Ovary (tissue), 3 donors: ENCODE data around the gene IL10.

Source experiments
- CTCF ChIP-seq, 3 donors: fragments of 450-650 bp in 2 of 3; fragments of 200-600 bp in 1 of 3; IDR thresholded peaks; one replicate each; pipeline versions ENCODE4 v1.5.1 to v1.8.0; 2016 to 2022; ENCODE audit warnings: antibody characterized with exemption in 3 of 3, mild to moderate bottlenecking in 1 of 3
- EP300 ChIP-seq: sonication (generic); formaldehyde crosslinking; IDR thresholded peaks from one replicate; pipeline ENCODE4 v1.6.1; 2017; ENCODE audit warnings: antibody characterized with exemption
- donor health status: DM: no; HTN: no; CAD: no.

- TF ChIP-seq CTCF (IDR thresholded peaks at IDR 0.05) (no peak), EP300 (no peak)
Observed at GRCh38 chr1:206808615-206809014, 36.3 kb upstream of the IL10 start.
